Dermis microvascular lymphatic vessel endothelial cell (primary cell): ENCODE results near the gene CASZ1. TPM values are rescaled to one million over a fixed set of nuclear protein-coding genes. Genes with fewer than 3 reads are reported as not detected.

Experiments used
- DNase-seq, 2 donors: peaks; one replicate each; pipeline versions ENCODE4 v3.0.0 to v3.0.0-alpha.2; 2010; ENCODE audit warnings: low read depth in 2 of 2
- total RNA-seq: library from RNA; depleted of rRNA; stranded (reverse); fragments of >200 nt; gene quantifications from 2 replicates; pipeline ENCODE4 v1.2.1, GENCODE V29; 2014

CASZ1 gene
- total RNA-seq, 1 donor from 2014 or later = 1.4 TPM

- no peak for DNase-seq
These were observed 172.0 kb downstream of the CASZ1 start for GRCh38 chr1:10624256-10625050.

DNA sequence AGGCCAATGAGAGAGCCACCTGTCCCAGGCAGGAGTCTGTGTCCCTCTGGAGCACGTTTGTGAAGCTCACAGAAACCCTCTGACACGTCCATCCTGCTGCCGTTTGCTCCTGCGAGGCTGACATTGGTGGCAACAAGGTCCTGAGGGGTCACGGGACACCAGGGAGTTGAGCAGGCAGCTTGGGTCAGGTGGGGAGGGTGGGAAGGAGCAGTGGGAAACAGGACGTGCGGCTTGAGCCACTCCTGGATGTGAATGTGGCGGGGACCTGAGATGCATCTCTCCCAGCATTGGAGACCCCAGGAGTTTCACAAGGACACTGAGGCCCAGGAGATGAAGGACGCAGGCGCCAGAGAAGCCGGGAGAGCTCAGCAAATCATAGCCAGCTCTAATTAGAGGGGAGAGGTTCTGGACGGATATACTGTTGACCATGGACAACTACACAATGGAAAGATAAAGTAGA lies 172.7 kb downstream of the CASZ1 start:
- no peak for DNase-seq

GRCh38 chr1:10622910-10623685 lies 173.3 kb downstream of the CASZ1 start:
- DNase-seq = no peak

- no peak for DNase-seq
These were observed 174.5 kb downstream of the CASZ1 start for GRCh38 chr1:10621906-10622305.

DNA sequence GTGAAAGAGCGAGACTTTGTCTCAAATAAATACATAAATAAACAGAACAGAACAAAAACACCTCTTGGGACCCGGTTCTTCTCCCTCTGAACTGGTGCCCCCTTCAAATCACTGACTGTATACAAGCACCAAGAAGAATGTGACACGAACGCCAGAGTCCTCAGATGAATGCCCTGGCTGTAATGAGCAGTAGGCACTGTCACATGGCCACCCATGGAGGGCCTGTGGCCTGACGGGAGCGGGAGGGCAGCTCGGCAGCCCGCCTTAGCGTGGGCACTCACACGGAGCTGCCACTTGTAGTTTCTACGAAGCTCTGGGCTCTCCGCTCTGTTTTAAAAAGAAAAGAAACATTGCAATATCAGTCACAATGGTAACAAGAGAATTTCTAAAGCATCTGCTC lies 175.7 kb downstream of the CASZ1 start:
- no peak for DNase-seq

GRCh38 chr1:10617931-10618885 lies 178.2 kb downstream of the CASZ1 start:
- no peak for DNase-seq

DNA sequence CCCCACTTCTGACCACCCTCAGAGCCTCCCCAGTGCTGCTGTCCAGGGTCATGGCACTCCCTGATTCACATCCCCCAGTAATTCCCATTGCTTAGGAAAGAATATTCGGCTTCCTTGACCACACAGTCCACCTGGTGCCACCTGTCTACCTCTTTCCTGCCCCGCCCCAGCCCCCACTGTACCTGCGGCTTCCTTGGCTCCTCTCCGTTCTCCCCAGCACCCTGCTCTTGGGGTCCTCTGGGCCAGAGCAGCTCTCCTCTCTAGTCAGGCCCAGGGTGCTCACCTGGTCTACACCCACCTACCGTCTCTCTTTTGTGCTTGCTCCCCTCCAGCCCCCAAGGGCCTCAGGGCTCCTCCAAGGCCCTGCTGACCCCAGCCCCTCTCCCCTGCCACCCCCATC lies 179.1 kb downstream of the CASZ1 start:
- no peak for DNase-seq

GRCh38 chr1:10616696-10617095 lies 179.8 kb downstream of the CASZ1 start:
- no peak for DNase-seq

GRCh38 chr1:10615932-10616671 lies 180.3 kb downstream of the CASZ1 start:
- DNase-seq = no peak

- DNase-seq = no peak
These were observed 181.1 kb downstream of the CASZ1 start for GRCh38 chr1:10615332-10615731.

- no peak for DNase-seq
These were observed 181.8 kb downstream of the CASZ1 start for GRCh38 chr1:10614377-10615225.

DNA sequence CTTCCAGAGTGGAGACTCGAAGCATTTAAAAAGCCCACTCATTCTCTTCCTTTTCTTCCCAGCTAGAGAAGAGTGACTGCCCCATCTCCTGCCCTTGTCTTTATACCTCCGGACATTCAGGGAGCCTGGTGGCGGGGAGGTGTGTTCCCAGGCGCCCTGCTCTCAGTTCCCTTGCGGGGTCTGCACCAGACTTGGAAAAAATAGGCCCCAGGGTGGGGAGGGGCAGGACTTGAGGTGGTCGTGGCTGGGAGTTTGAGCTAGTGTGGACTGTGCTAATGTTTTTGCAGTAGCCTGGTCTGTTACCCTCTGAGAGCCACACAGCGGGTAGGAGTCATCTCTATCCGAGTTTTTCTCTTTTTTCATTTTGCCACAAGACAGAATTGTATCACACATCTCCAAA lies 182.6 kb downstream of the CASZ1 start:
- DNase-seq = no peak

- no peak for DNase-seq
These were observed 183.1 kb downstream of the CASZ1 start for GRCh38 chr1:10613340-10613739.

GRCh38 chr1:10612436-10613160 lies 183.8 kb downstream of the CASZ1 start:
- no peak for DNase-seq

GRCh38 chr1:10610901-10611600 lies 185.4 kb downstream of the CASZ1 start:
- DNase-seq = no peak

DNA sequence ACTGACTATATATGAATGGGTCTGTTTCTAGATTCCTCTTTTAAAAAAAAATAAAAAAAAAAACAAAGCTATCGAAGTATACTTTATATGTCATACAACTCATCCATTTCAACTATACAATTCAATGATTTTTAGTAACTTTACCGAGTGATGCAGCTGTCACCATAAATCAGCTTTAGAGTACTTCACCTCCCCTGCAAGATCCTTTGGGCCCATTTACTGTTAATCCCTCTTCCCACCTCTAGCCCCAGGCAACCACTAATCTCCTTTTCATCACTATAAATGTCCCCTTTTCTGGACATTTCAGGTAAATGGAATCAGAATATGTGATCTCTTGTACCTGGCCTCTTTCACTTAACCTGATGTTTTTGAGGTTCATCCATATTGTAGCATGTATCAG lies 187.8 kb downstream of the CASZ1 start:
- DNase-seq = no peak

DNA sequence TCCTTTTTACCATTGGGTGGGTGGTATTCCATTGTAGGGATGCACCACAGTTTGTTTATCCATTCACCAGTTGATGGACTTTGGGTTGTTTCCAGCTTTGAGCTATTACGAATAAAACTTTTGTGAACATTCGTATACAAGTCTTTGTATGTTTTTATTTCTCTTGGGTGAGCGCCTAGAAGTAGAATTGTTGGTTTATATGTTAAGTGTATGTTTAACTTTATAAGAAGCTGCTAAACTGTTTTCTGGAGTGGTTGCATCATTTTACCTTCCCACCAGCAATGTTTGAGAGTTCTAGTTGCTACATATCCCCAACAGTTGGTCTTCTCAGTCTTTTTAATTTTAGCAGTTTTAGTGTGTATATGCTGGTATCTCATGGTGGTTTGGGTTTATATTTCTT lies 189.2 kb downstream of the CASZ1 start:
- DNase-seq = no peak

- no peak for DNase-seq
These were observed 190.4 kb downstream of the CASZ1 start for GRCh38 chr1:10606064-10606463.

- DNase-seq = no peak
These were observed 191.5 kb downstream of the CASZ1 start for GRCh38 chr1:10604966-10605365.
